Liver (tissue), 9 donors: ENCODE measurements around the gene RBKS. TPM values are rescaled to one million over a fixed set of nuclear protein-coding genes. Genes with fewer than 3 reads are reported as not detected.

Experiments used
- DNase-seq: peaks from one replicate; pipeline ENCODE4 v3.0.0-alpha.2; 2017; ENCODE audit warnings: low spot score
- H3K27ac ChIP-seq, 2 donors: one replicate each; pipeline ENCODE4 v1.7.0; 2013; ENCODE audit warnings: inconsistent platforms in 2 of 2, low read length in 2 of 2, control low read depth in 1 of 2, low read depth in 1 of 2, mild to moderate bottlenecking in 1 of 2
- H3K27me3 ChIP-seq, 4 donors: one replicate each; pipeline versions ENCODE4 v1.6.1 to v1.7.0; 2013; ENCODE audit warnings: low read length in 3 of 4, inconsistent platforms in 1 of 4, mild to moderate bottlenecking in 1 of 4, moderate library complexity in 1 of 4; ENCODE audit not compliant: control insufficient read depth in 4 of 4, insufficient read depth in 4 of 4
- H3K36me3 ChIP-seq, 4 donors: one replicate each; pipeline versions ENCODE4 v1.6.1 to v1.7.0; 2013; ENCODE audit warnings: low read length in 3 of 4, mild to moderate bottlenecking in 3 of 4, low read depth in 1 of 4, moderate library complexity in 1 of 4; ENCODE audit not compliant: control insufficient read depth in 4 of 4, insufficient read depth in 3 of 4
- H3K4me1 ChIP-seq, 4 donors: one replicate each; pipeline versions ENCODE4 v1.6.1 to v1.7.0; 2013; ENCODE audit warnings: low read length in 3 of 4, mild to moderate bottlenecking in 3 of 4, moderate library complexity in 1 of 4; ENCODE audit not compliant: control insufficient read depth in 4 of 4, insufficient read depth in 4 of 4
- H3K4me3 ChIP-seq, 3 donors: one replicate each; pipeline versions ENCODE4 v1.6.1 to v1.7.0; 2013; ENCODE audit warnings: low read length in 3 of 3, control low read depth in 1 of 3, low read depth in 1 of 3, mild to moderate bottlenecking in 1 of 3
- H3K9ac ChIP-seq, 2 donors: one replicate each; pipeline ENCODE4 v1.7.0; 2013; ENCODE audit warnings: low read length in 2 of 2, mild to moderate bottlenecking in 2 of 2, moderate library complexity in 2 of 2, control low read depth in 1 of 2, low read depth in 1 of 2
- H3K9me3 ChIP-seq, 4 donors: one replicate each; pipeline versions ENCODE4 v1.6.1 to v1.7.0; 2013; ENCODE audit warnings: low read length in 3 of 4; ENCODE audit not compliant: control insufficient read depth in 4 of 4
- ATF3 ChIP-seq: IDR thresholded peaks from 2 replicates; pipeline ENCODE4 v1.6.1; 2016; ENCODE audit warnings: antibody characterized with exemption
- CTCF ChIP-seq: fragments of 150-350 bp; IDR thresholded peaks from 2 replicates; pipeline ENCODE4 v1.5.1; 2017; ENCODE audit warnings: improper control_type of control experiment, low read depth, low read length; ENCODE audit not compliant: missing input control
- EGR1 ChIP-seq, 2 donors: IDR thresholded peaks; 2 replicates each; pipeline ENCODE4 v1.6.1; 2016 to 2018; ENCODE audit warnings: antibody characterized with exemption in 2 of 2, low read depth in 2 of 2
- FOXA1 ChIP-seq: IDR thresholded peaks from 2 replicates; pipeline ENCODE4 v1.6.1; 2016; ENCODE audit warnings: antibody characterized with exemption
- HNF4A ChIP-seq, 2 donors: conservative IDR thresholded peaks; 2 replicates each; pipeline ENCODE4 v1.6.1; 2016; ENCODE audit warnings: antibody characterized with exemption in 2 of 2, mild to moderate bottlenecking in 2 of 2
- HNF4G ChIP-seq: IDR thresholded peaks from 2 replicates; pipeline ENCODE4 v1.6.1; 2016; ENCODE audit warnings: antibody characterized with exemption
- JUND ChIP-seq, 2 donors: IDR thresholded peaks; 2 replicates each; pipeline ENCODE4 v1.6.1; 2016; ENCODE audit warnings: antibody characterized with exemption in 2 of 2
- MAX ChIP-seq: IDR thresholded peaks from 2 replicates; pipeline ENCODE4 v1.6.1; 2016; ENCODE audit warnings: antibody characterized with exemption
- NR2F2 ChIP-seq: IDR thresholded peaks from 2 replicates; pipeline ENCODE4 v1.6.1; 2016; ENCODE audit warnings: antibody characterized with exemption
- RAD21 ChIP-seq, 2 donors: IDR thresholded peaks; 2 replicates each; pipeline ENCODE4 v1.6.1; 2016; ENCODE audit warnings: antibody characterized with exemption in 2 of 2, mild to moderate bottlenecking in 2 of 2
- REST ChIP-seq: IDR thresholded peaks from 2 replicates; pipeline ENCODE4 v1.6.1; 2016; ENCODE audit warnings: antibody characterized with exemption, mild to moderate bottlenecking
- RXRA ChIP-seq, 2 donors: IDR thresholded peaks; 2 replicates each; pipeline ENCODE4 v1.6.1; 2017 to 2018; ENCODE audit warnings: antibody characterized with exemption in 2 of 2, mild to moderate bottlenecking in 1 of 2
- TAF1 ChIP-seq: conservative IDR thresholded peaks from 2 replicates; pipeline ENCODE4 v1.6.1; 2016; ENCODE audit warnings: antibody characterized with exemption, mild to moderate bottlenecking
- ZBTB33 ChIP-seq: IDR thresholded peaks from 2 replicates; pipeline ENCODE4 v1.6.1; 2016; ENCODE audit warnings: antibody characterized with exemption
- WGBS: extraction: QIAGEN DNeasy Blood & Tissue Kit; methylation state at CpG from one replicate; pipeline ENCODE4 v1.1.7; 2013; 5-methylcytosine and 5-hydroxymethylcytosine counted together
- polyA plus RNA-seq, 2 donors: library from polyadenylated mRNA; stranded (reverse) in 1 of 2; unstranded in 1 of 2; fragments of 200-250 nt in 1 of 2; fragments of >200 nt in 1 of 2; fragmentation: Nextera tagmentation in 1 of 2; extraction: Ambion mirVana in 1 of 2; gene quantifications; one replicate each; pipeline versions ENCODE4 v1.2.1 to v1.2.3, GENCODE V29; 2013 to 2015
- total RNA-seq, 2 donors: library from RNA; depleted of rRNA; stranded (reverse); fragments of >200 nt; gene quantifications; one replicate each; pipeline ENCODE4 v1.2.3, GENCODE V29; 2014
- donor health status: healthy.
- donor health status: healthy.
- donor health status: healthy.
- donor health status: healthy.
- donor health status: healthy.

Gene RBKS
- total and polyA plus RNA-seq, 4 donors, result 6.3 to 18.8 (median 15.2) TPM

GRCh38 chr2:27822049-27822448, 68.1 kb downstream of the RBKS start (continued):
- TF ChIP-seq MAX (no peak), ATF3 (no peak), RAD21 (IDR thresholded peaks at IDR 0.05) (no peak)

GRCh38 chr2:27815860-27816438, 74.2 kb downstream of the RBKS start:
- Histone ChIP-seq H3K9ac (no peak overlapping the region), H3K4me1 (no peaks in the 10 kb centered on the region), H3K27ac (no peak overlapping the region), H3K9me3 (no peaks in the 10 kb centered on the region), H3K27me3 (no peaks in the 10 kb centered on the region), H3K4me3 (no peak overlapping the region), H3K36me3 (peaks cover 0 to 3% (median 0%) of the 10 kb centered on the region in 4 donors)
- DNase-seq, result no peak
- 97% methylated on average over 4 of the region's 4 CpGs for WGBS
- TF ChIP-seq TAF1 (no peak), CTCF (no peak), EGR1 (IDR thresholded peaks at IDR 0.05; ENCODE audit: low read depth in 2 of 2) (no peak), FOXA1 (no peak)

GRCh38 chr2:27814758-27815157, 75.4 kb downstream of the RBKS start:
- no peak overlapping the region for H3K27ac ChIP-seq
- no peaks in the 10 kb centered on the region for H3K27me3 ChIP-seq
- no peak overlapping the region for H3K4me3 ChIP-seq
- peaks cover 0 to 3% (median 1%) of the 10 kb centered on the region in 4 donors for H3K36me3 ChIP-seq
- no peak overlapping the region for H3K9ac ChIP-seq
- no peak for DNase-seq
- no peaks in the 10 kb centered on the region for H3K4me1 ChIP-seq
- H3K9me3 ChIP-seq, result no peaks in the 10 kb centered on the region
- WGBS, result 71% methylated on average over 1 of the region's 1 CpG
- no peak for TF ChIP-seq MAX

GRCh38 chr2:27811768-27812167, 78.4 kb downstream of the RBKS start:
- H3K36me3 ChIP-seq, result peaks cover 0 to 4% (median 1%) of the 10 kb centered on the region in 4 donors
- WGBS, result 99% methylated on average over 1 of the region's 1 CpG
- no peak overlapping the region for H3K27ac ChIP-seq
- H3K4me3 ChIP-seq, result no peak overlapping the region
- no peak for TF ChIP-seq CTCF
- TF ChIP-seq REST, result no peak
- TF ChIP-seq EGR1 (IDR thresholded peaks at IDR 0.05; ENCODE audit: low read depth in 2 of 2), result no peak
- TF ChIP-seq RXRA (IDR thresholded peaks at IDR 0.05), result no peak
- TF ChIP-seq NR2F2, result no peak
- no peak for TF ChIP-seq HNF4G
- no peak for TF ChIP-seq FOXA1
- no peak for TF ChIP-seq ZBTB33
- no peak for TF ChIP-seq JUND (IDR thresholded peaks at IDR 0.05)
- TF ChIP-seq RAD21 (IDR thresholded peaks at IDR 0.05), result no peak
- TF ChIP-seq MAX, result no peak
- no peak for TF ChIP-seq HNF4A (conservative IDR thresholded peaks at IDR 0.05)
- H3K4me1 ChIP-seq, result no peaks in the 10 kb centered on the region
- no peaks in the 10 kb centered on the region for H3K9me3 ChIP-seq
- H3K27me3 ChIP-seq, result no peaks in the 10 kb centered on the region
- no peak for DNase-seq
- no peak overlapping the region for H3K9ac ChIP-seq
